H1 (cell line): ENCODE results near the gene BGN.
A peak's percentile ranks its signal among the peaks of the same experiment; 100 is the strongest.

Experiments
- ASH2L ChIP-seq: fragments of 200-600, 300-600 bp; sonication (generic); IDR thresholded peaks from one replicate; pipeline ENCODE4 v1.7.1; 2017; ENCODE audit warnings: low read length
- CTCF ChIP-seq, 3 experiments: IDR thresholded peaks; 1 replicate in 2 of 3; 2 replicates in 1 of 3; pipeline versions ENCODE4 v1.5.1 to v1.6.1; 2011; ENCODE audit warnings: low read length in 3 of 3, mild to moderate bottlenecking in 3 of 3, inconsistent platforms in 2 of 3, low read depth in 1 of 3, moderate library complexity in 1 of 3; ENCODE audit not compliant: insufficient read depth in 1 of 3; ENCODE audit errors: control extremely low read depth in 1 of 3
- EP300 ChIP-seq, 2 experiments: IDR thresholded peaks; 1 replicate in 1 of 2; 2 replicates in 1 of 2; pipeline ENCODE4 v1.6.1; 2011 to 2012; ENCODE audit warnings: low read depth in 2 of 2, low read length in 2 of 2, mild to moderate bottlenecking in 2 of 2, borderline replicate concordance in 1 of 2, inconsistent platforms in 1 of 2, moderate library complexity in 1 of 2
- KDM5A ChIP-seq: fragments of 200-600 bp; IDR thresholded peaks from 2 replicates; pipeline ENCODE4 v1.7.1; 2012; ENCODE audit warnings: mild to moderate bottlenecking, low read length, inconsistent platforms, mixed read lengths
- MAFK ChIP-seq: IDR thresholded peaks from 2 replicates; pipeline ENCODE4 v1.6.1; 2012; ENCODE audit warnings: low read depth, mild to moderate bottlenecking, improper control_type of control experiment, low read length
- POLR2A ChIP-seq, 2 experiments: IDR thresholded peaks; 1 replicate in 1 of 2; 2 replicates in 1 of 2; pipeline ENCODE4 v1.6.1; 2011; ENCODE audit warnings: low read depth in 2 of 2, low read length in 2 of 2, mild to moderate bottlenecking in 2 of 2; ENCODE audit errors: control extremely low read depth in 1 of 2
- RAD21 ChIP-seq, 2 experiments: IDR thresholded peaks in 1 of 2; conservative IDR thresholded peaks in 1 of 2; 2 replicates each; pipeline ENCODE4 v1.6.1; 2011; ENCODE audit warnings: low read depth in 2 of 2, low read length in 2 of 2, improper control_type of control experiment in 1 of 2, inconsistent platforms in 1 of 2, mild to moderate bottlenecking in 1 of 2, moderate library complexity in 1 of 2
- SUZ12 ChIP-seq: fragments of 200-600 bp; sonication (generic); IDR thresholded peaks from 2 replicates; pipeline ENCODE4 v1.6.1; 2012; ENCODE audit warnings: mild to moderate bottlenecking, inconsistent platforms, low read length, moderate library complexity, mixed read lengths
- TAF7 ChIP-seq: optimal IDR thresholded peaks from 2 replicates; pipeline ENCODE3; 2011; ENCODE audit warnings: low read depth, mild to moderate bottlenecking, inconsistent platforms, low read length, moderate library complexity, borderline replicate concordance
- ZNF274 ChIP-seq: IDR thresholded peaks from 2 replicates; pipeline ENCODE4 v1.7.0; 2012; ENCODE audit warnings: low read length, borderline replicate concordance; ENCODE audit errors: extremely low read depth

GRCh38 chrX:153470411-153471363 is 24.1 kb upstream of the BGN start, which contains the start of gene HAUS7:
- TF ChIP-seq POLR2A (IDR thresholded peaks at IDR 0.05; ENCODE audit: control extremely low read depth in 1 of 2, low read depth in 2 of 2, low read length in 2 of 2), result peak in 1 of 2 experiments; percentile 42; a peak in 1 of 3 replicates
- TF ChIP-seq KDM5A, result no peak
- TF ChIP-seq SUZ12, result no peak
- no peak for TF ChIP-seq MAFK
- TF ChIP-seq CTCF (IDR thresholded peaks at IDR 0.05; ENCODE audit: control extremely low read depth in 1 of 3, insufficient read depth in 1 of 3, low read depth in 1 of 3, low read length in 3 of 3), result peak in 2 of 3 experiments; percentile 78 to 98; a peak in 3 of 4 replicates
- no peak for TF ChIP-seq TAF7
- TF ChIP-seq EP300 (IDR thresholded peaks at IDR 0.05; ENCODE audit: borderline replicate concordance in 1 of 2, low read depth in 2 of 2, low read length in 2 of 2), result no peak
- peak; percentile 65 to 71 for TF ChIP-seq RAD21 (IDR thresholded peaks at IDR 0.05 in 1 of 2, conservative IDR thresholded peaks at IDR 0.05 in 1 of 2; ENCODE audit: low read depth in 2 of 2, low read length in 2 of 2)
- TF ChIP-seq ZNF274, result no peak
- no peak for TF ChIP-seq ASH2L
